HEK293 (cell line): ENCODE measurements around the gene PLIN4.

Experiments
- BCL6B ChIP-seq: fragments of 450-650 bp; formaldehyde crosslinking; IDR thresholded peaks from 2 replicates; pipeline ENCODE4 v1.5.1; 2017; ENCODE audit warnings: missing biosample characterization, missing genetic modification characterization
- KLF7 ChIP-seq: fragments of 450-650 bp; formaldehyde crosslinking; IDR thresholded peaks from 2 replicates; pipeline ENCODE4 v1.5.1; 2016; ENCODE audit warnings: missing biosample characterization, missing genetic modification characterization, borderline replicate concordance
- SP2 ChIP-seq: fragments of 450-650 bp; formaldehyde crosslinking; IDR thresholded peaks from 2 replicates; pipeline ENCODE4 v1.5.1; 2016; ENCODE audit warnings: missing biosample characterization, missing genetic modification characterization
- SP3 ChIP-seq: fragments of 450-650 bp; formaldehyde crosslinking; IDR thresholded peaks from 2 replicates; pipeline ENCODE4 v1.5.1; 2016; ENCODE audit warnings: missing biosample characterization, missing genetic modification characterization
- ZBTB26 ChIP-seq: fragments of 450-650 bp; formaldehyde crosslinking; optimal IDR thresholded peaks from 2 replicates; pipeline ENCODE3; 2016; ENCODE audit warnings: missing biosample characterization, mild to moderate bottlenecking, missing genetic modification characterization
- ZBTB44 ChIP-seq: fragments of 450-650 bp; IDR thresholded peaks from 2 replicates; pipeline ENCODE4 v1.5.1; 2018; ENCODE audit warnings: missing biosample characterization, mild to moderate bottlenecking, missing genetic modification characterization
- ZBTB49 ChIP-seq: fragments of 450-650 bp; formaldehyde crosslinking; IDR thresholded peaks from 2 replicates; pipeline ENCODE4 v1.5.1; 2016; ENCODE audit warnings: missing biosample characterization, missing genetic modification characterization, low read depth
- ZNF10 ChIP-seq: fragments of 450-650 bp; formaldehyde crosslinking; IDR thresholded peaks from 2 replicates; pipeline ENCODE4 v1.5.1; 2017; ENCODE audit warnings: missing biosample characterization, missing genetic modification characterization
- ZNF133 ChIP-seq: fragments of 450-650 bp; formaldehyde crosslinking; IDR thresholded peaks from 2 replicates; pipeline ENCODE4 v1.5.1; 2016; ENCODE audit warnings: missing biosample characterization, missing genetic modification characterization
- ZNF157 ChIP-seq: fragments of 450-650 bp; formaldehyde crosslinking; IDR thresholded peaks from 2 replicates; pipeline ENCODE4 v1.5.1; 2016; ENCODE audit warnings: missing biosample characterization, missing genetic modification characterization
- ZNF18 ChIP-seq: fragments of 450-650 bp; formaldehyde crosslinking; IDR thresholded peaks from 2 replicates; pipeline ENCODE4 v1.5.1; 2016; ENCODE audit warnings: missing biosample characterization, missing genetic modification characterization
- ZNF2 ChIP-seq: fragments of 450-650 bp; formaldehyde crosslinking; IDR thresholded peaks from 2 replicates; pipeline ENCODE4 v1.5.1; 2016; ENCODE audit warnings: missing biosample characterization, missing genetic modification characterization
- ZNF223 ChIP-seq: fragments of 450-650 bp; formaldehyde crosslinking; IDR thresholded peaks from 2 replicates; pipeline ENCODE4 v1.5.1; 2016; ENCODE audit warnings: missing biosample characterization, missing genetic modification characterization
- ZNF423 ChIP-seq: fragments of 450-650 bp; formaldehyde crosslinking; IDR thresholded peaks from 2 replicates; pipeline ENCODE4 v1.5.1; 2016; ENCODE audit warnings: missing biosample characterization, missing genetic modification characterization
- ZNF501 ChIP-seq: fragments of 450-650 bp; formaldehyde crosslinking; IDR thresholded peaks from 2 replicates; pipeline ENCODE4 v1.5.1; 2016; ENCODE audit warnings: missing biosample characterization, missing genetic modification characterization
- ZNF518A ChIP-seq: fragments of 450-650 bp; formaldehyde crosslinking; conservative IDR thresholded peaks from 2 replicates; pipeline ENCODE4 v1.5.1; 2016; ENCODE audit warnings: low read depth, missing biosample characterization, missing genetic modification characterization
- ZNF521 ChIP-seq: fragments of 450-650 bp; formaldehyde crosslinking; IDR thresholded peaks from 2 replicates; pipeline ENCODE4 v1.5.1; 2017; ENCODE audit warnings: missing biosample characterization, mild to moderate bottlenecking, missing genetic modification characterization
- ZNF530 ChIP-seq: fragments of 450-650 bp; formaldehyde crosslinking; IDR thresholded peaks from 2 replicates; pipeline ENCODE4 v1.5.1; 2016; ENCODE audit warnings: low read depth, missing biosample characterization, missing genetic modification characterization
- ZNF548 ChIP-seq: fragments of 450-650 bp; formaldehyde crosslinking; IDR thresholded peaks from 2 replicates; pipeline ENCODE4 v1.5.1; 2016; ENCODE audit warnings: missing biosample characterization, missing genetic modification characterization
- ZNF555 ChIP-seq: fragments of 450-650 bp; formaldehyde crosslinking; conservative IDR thresholded peaks from 2 replicates; pipeline ENCODE4 v1.5.1; 2017; ENCODE audit warnings: missing biosample characterization, mild to moderate bottlenecking, missing genetic modification characterization, inconsistent platforms
- ZNF677 ChIP-seq: fragments of 450-650 bp; IDR thresholded peaks from 2 replicates; pipeline ENCODE4 v1.5.0; 2018; ENCODE audit warnings: missing biosample characterization, mild to moderate bottlenecking, missing genetic modification characterization, moderate library complexity
- ZNF776 ChIP-seq: fragments of 450-650 bp; formaldehyde crosslinking; IDR thresholded peaks from 2 replicates; pipeline ENCODE4 v1.5.0; 2017; ENCODE audit warnings: missing biosample characterization, missing genetic modification characterization, borderline replicate concordance
- ZSCAN5A ChIP-seq: fragments of 450-650 bp; formaldehyde crosslinking; IDR thresholded peaks from 2 replicates; pipeline ENCODE4 v1.5.1; 2016; ENCODE audit warnings: missing biosample characterization, missing genetic modification characterization

Gene PLIN4

GRCh38 chr19:4471403-4472173 is 46.7 kb downstream of the PLIN4 start (continued):
- TF ChIP-seq ZBTB26 (tag by site-specific recombination): no peak
- no peak for TF ChIP-seq ZNF2
- no peak for TF ChIP-seq ZNF18 (tag by site-specific recombination)
- peak; percentile 100 for TF ChIP-seq SP3 (tag by site-specific recombination)
- TF ChIP-seq ZNF548 (tag by site-specific recombination): no peak
- TF ChIP-seq BCL6B: no peak
- TF ChIP-seq ZNF530 (tag by site-specific recombination): no peak
- peak; percentile 100 for TF ChIP-seq SP2 (tag by site-specific recombination)
- no peak for TF ChIP-seq ZNF10 (tag by site-specific recombination)
- no peak for TF ChIP-seq ZNF501 (tag by site-specific recombination)
- no peak for TF ChIP-seq ZNF776 (tag by site-specific recombination)
- TF ChIP-seq ZNF521 (tag by site-specific recombination): no peak
- TF ChIP-seq KLF7: no peak
- no peak for TF ChIP-seq ZNF133 (tag by site-specific recombination)
- no peak for TF ChIP-seq ZSCAN5A
- TF ChIP-seq ZNF157 (tag by site-specific recombination): no peak
- no peak for TF ChIP-seq ZNF423 (tag by site-specific recombination)
- TF ChIP-seq ZBTB49: no peak
- TF ChIP-seq ZNF555: no peak
- peak; percentile 12; the same call in 1 of the 2 replicates for TF ChIP-seq ZBTB44 (tag by site-specific recombination)
- no peak for TF ChIP-seq ZNF223
- TF ChIP-seq ZNF518A: no peak
- TF ChIP-seq ZNF677 (tag by site-specific recombination): no peak
